ENCODE results near the gene PREP. TPM values are rescaled to one million over a fixed set of nuclear protein-coding genes. Genes with fewer than 3 reads are reported as not detected.

PREP gene
- total RNA-seq, 1 donor from 2014 or later = 55.4 TPM

DNA sequence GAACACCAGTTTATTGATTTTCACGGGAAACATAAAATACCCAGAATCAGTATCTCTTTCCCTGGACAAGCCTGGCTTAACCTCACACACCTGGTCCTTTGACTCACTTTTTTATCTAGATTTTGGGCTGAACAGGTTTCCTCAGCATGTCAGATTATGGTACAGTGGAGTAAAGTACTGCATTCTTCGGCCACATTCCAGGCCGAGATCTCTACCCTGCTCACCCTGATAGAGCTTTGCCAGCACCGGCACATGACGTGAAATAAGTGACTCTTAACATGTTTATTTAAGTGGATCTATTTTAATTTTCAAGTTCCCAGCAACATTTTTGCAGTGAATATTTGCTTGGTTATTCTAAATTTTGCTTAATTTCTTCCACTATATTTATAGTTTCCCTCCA, 144.1 kb downstream of the PREP start:
- no peak overlapping the region for H2AFZ ChIP-seq (ENCODE audit: low read depth, low read length)
- no peaks in the 10 kb centered on the region for H3K9me3 Mint-ChIP-seq (ENCODE audit: unreplicated experiment)
- H3K9me3 ChIP-seq (ENCODE audit: insufficient read depth, low read depth, low read length) = no peaks in the 10 kb centered on the region
- H3K27ac ChIP-seq (ENCODE audit: low read depth, low read length) = no peak overlapping the region
- no peaks in the 10 kb centered on the region for H3K27me3 ChIP-seq (ENCODE audit: insufficient read depth, low read length)
- no peaks in the 10 kb centered on the region for H3K4me1 ChIP-seq (ENCODE audit: insufficient read depth, low read length)
- DNase-seq (ENCODE audit: low read depth) (peak; percentile 55), FAIRE-seq (no peak)
- no peaks in the 10 kb centered on the region for H3K36me3 Mint-ChIP-seq (ENCODE audit: low read depth, unreplicated experiment)
- H4K20me1 ChIP-seq (ENCODE audit: insufficient read depth, low read length) = no peaks in the 10 kb centered on the region
- no peak overlapping the region for H3K9ac ChIP-seq (ENCODE audit: low read length)
- H3K79me2 ChIP-seq (ENCODE audit: insufficient read depth, low read length) = no peaks in the 10 kb centered on the region
- H3K4me2 ChIP-seq (ENCODE audit: low read length) = no peak overlapping the region
- TF ChIP-seq EZH2 (IDR thresholded peaks at IDR 0.05; ENCODE audit: insufficient read depth, low read length) = no peak
- TF ChIP-seq CTCF (IDR thresholded peaks at IDR 0.05; ENCODE audit: insufficient read depth, low read depth, low read length) = no peak
- H3K4me3 ChIP-seq (ENCODE audit: insufficient read depth, low read depth, low read length) = no peak overlapping the region
- no peak overlapping the region for H3K4me3 Mint-ChIP-seq (ENCODE audit: unreplicated experiment)
- no peaks in the 10 kb centered on the region for H3K27me3 Mint-ChIP-seq (ENCODE audit: low read depth, unreplicated experiment)
- peaks cover 11% of the 10 kb centered on the region for H3K4me1 Mint-ChIP-seq (ENCODE audit: low read depth, unreplicated experiment)
- no peaks in the 10 kb centered on the region for H3K36me3 ChIP-seq (ENCODE audit: insufficient read depth, low read length)
- H3K27ac Mint-ChIP-seq (ENCODE audit: unreplicated experiment) = no peak overlapping the region

- H3K36me3 Mint-ChIP-seq (ENCODE audit: low read depth, unreplicated experiment) = no peaks in the 10 kb centered on the region
- FAIRE-seq (no peak), DNase-seq (ENCODE audit: low read depth) (no peak)
- Histone ChIP-seq H4K20me1 (ENCODE audit: insufficient read depth, low read length) (no peaks in the 10 kb centered on the region), H3K4me1 (ENCODE audit: insufficient read depth, low read length) (no peaks in the 10 kb centered on the region), H2AFZ (ENCODE audit: low read depth, low read length) (no peak overlapping the region), H3K79me2 (ENCODE audit: insufficient read depth, low read length) (no peaks in the 10 kb centered on the region), H3K4me3 (ENCODE audit: insufficient read depth, low read depth, low read length) (no peak overlapping the region), H3K9ac (ENCODE audit: low read length) (no peak overlapping the region), H3K27me3 (ENCODE audit: insufficient read depth, low read length) (no peaks in the 10 kb centered on the region), H3K9me3 (ENCODE audit: insufficient read depth, low read depth, low read length) (no peaks in the 10 kb centered on the region), H3K27ac (ENCODE audit: low read depth, low read length) (no peak overlapping the region), H3K4me2 (ENCODE audit: low read length) (no peak overlapping the region), H3K36me3 (ENCODE audit: insufficient read depth, low read length) (no peaks in the 10 kb centered on the region)
- no peak overlapping the region for H3K4me3 Mint-ChIP-seq (ENCODE audit: unreplicated experiment)
- peaks cover 10% of the 10 kb centered on the region for H3K4me1 Mint-ChIP-seq (ENCODE audit: low read depth, unreplicated experiment)
- H3K9me3 Mint-ChIP-seq (ENCODE audit: unreplicated experiment) = no peaks in the 10 kb centered on the region
- TF ChIP-seq EZH2 (IDR thresholded peaks at IDR 0.05; ENCODE audit: insufficient read depth, low read length) (no peak), CTCF (IDR thresholded peaks at IDR 0.05; ENCODE audit: insufficient read depth, low read depth, low read length) (no peak)
- H3K27ac Mint-ChIP-seq (ENCODE audit: unreplicated experiment) = no peak overlapping the region
- no peaks in the 10 kb centered on the region for H3K27me3 Mint-ChIP-seq (ENCODE audit: low read depth, unreplicated experiment)
Measured at GRCh38 chr6:105257340-105257739, 145.5 kb downstream of the PREP start.

DNA sequence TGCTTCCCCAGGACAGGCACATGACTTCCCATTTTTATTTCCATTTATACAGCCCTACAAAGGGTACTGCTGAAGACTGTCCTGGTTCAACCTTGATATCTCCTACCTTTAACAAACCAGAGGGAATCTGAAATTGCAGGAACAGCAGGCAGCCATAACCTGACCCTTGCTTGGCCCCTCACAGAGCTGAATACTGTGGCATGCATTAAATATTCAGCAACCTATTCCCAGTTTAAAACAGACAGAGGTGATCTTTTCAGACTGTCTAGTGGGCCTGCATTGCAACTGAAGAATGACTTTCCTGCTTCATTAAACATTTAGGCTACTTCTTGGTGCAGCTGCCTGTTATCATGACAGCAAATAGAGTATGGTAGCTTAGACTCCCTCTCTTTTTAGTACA, 146.3 kb downstream of the PREP start:
- DNase-seq (ENCODE audit: low read depth) (no peak), FAIRE-seq (peak; percentile 17)
- Histone ChIP-seq H3K4me2 (ENCODE audit: low read length) (no peak overlapping the region), H3K4me3 (ENCODE audit: insufficient read depth, low read depth, low read length) (no peak overlapping the region), H3K27me3 (ENCODE audit: insufficient read depth, low read length) (no peaks in the 10 kb centered on the region), H3K79me2 (ENCODE audit: insufficient read depth, low read length) (no peaks in the 10 kb centered on the region), H3K4me1 (ENCODE audit: insufficient read depth, low read length) (no peaks in the 10 kb centered on the region), H2AFZ (ENCODE audit: low read depth, low read length) (no peak overlapping the region), H3K36me3 (ENCODE audit: insufficient read depth, low read length) (no peaks in the 10 kb centered on the region), H3K27ac (ENCODE audit: low read depth, low read length) (no peak overlapping the region), H3K9me3 (ENCODE audit: insufficient read depth, low read depth, low read length) (no peaks in the 10 kb centered on the region), H4K20me1 (ENCODE audit: insufficient read depth, low read length) (no peaks in the 10 kb centered on the region), H3K9ac (ENCODE audit: low read length) (no peak overlapping the region)
- Mint-ChIP-seq H3K27ac (ENCODE audit: unreplicated experiment) (no peak overlapping the region), H3K4me1 (ENCODE audit: low read depth, unreplicated experiment) (peaks cover 10% of the 10 kb centered on the region), H3K36me3 (ENCODE audit: low read depth, unreplicated experiment) (no peaks in the 10 kb centered on the region), H3K9me3 (ENCODE audit: unreplicated experiment) (no peaks in the 10 kb centered on the region), H3K4me3 (ENCODE audit: unreplicated experiment) (no peak overlapping the region), H3K27me3 (ENCODE audit: low read depth, unreplicated experiment) (peaks cover 4% of the 10 kb centered on the region)
- TF ChIP-seq CTCF (IDR thresholded peaks at IDR 0.05; ENCODE audit: insufficient read depth, low read depth, low read length) = no peak
- TF ChIP-seq EZH2 (IDR thresholded peaks at IDR 0.05; ENCODE audit: insufficient read depth, low read length) = no peak

Measured in astrocyte (in vitro differentiated cells and primary cell).